ENCODE data around the gene DDX1.

DNA sequence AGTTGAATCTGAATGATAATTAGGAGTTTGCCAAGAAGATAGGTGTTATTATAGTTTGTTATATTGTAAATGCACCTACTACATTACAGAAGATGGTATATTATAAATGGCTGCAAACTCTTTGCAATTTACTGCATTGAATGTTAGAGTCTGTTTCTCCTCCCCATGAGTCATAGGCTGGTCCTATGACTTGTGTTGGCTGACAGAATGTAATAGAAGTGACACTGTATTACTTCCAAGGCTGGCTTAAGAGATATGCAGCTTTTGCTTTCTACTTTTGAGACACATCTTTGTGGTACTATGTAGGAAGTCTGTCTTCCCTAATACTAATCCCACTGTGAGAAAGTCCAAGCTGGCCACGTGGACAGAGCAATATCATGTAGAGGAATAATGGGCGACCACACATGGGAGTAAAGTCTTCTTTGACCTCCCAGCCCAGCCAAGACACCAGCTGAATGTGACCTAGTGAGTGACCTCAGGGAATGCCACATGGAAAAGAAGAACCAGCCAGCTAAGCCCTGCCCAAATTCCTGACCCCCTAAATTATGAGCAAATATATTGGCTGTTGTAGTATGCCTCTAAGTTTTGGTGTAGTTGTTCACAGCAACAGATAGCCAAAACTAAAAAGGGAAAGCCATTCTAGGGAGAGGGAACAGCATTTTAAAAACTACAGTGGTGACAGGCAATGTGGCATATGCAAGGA lies 6.8 kb upstream of the DDX1 start:
- TF ChIP-seq, protein P1, sequence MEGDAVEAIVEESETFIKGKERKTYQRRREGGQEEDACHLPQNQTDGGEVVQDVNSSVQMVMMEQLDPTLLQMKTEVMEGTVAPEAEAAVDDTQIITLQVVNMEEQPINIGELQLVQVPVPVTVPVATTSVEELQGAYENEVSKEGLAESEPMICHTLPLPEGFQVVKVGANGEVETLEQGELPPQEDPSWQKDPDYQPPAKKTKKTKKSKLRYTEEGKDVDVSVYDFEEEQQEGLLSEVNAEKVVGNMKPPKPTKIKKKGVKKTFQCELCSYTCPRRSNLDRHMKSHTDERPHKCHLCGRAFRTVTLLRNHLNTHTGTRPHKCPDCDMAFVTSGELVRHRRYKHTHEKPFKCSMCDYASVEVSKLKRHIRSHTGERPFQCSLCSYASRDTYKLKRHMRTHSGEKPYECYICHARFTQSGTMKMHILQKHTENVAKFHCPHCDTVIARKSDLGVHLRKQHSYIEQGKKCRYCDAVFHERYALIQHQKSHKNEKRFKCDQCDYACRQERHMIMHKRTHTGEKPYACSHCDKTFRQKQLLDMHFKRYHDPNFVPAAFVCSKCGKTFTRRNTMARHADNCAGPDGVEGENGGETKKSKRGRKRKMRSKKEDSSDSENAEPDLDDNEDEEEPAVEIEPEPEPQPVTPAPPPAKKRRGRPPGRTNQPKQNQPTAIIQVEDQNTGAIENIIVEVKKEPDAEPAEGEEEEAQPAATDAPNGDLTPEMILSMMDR (conservative IDR thresholded peaks at IDR 0.05; ENCODE audit: low read length): no peak
- no peak for TF ChIP-seq EZH2phosphoT487 (IDR thresholded peaks at IDR 0.05; ENCODE audit: borderline replicate concordance)

Measured in Loucy (cell line).